SK-N-SH treated with all-trans-retinoic acid at 6 μM for 48 hours (cell line): ENCODE measurements around the gene JDP2.
"Not testable (repeated sequence)": the region's sequence is repeated elsewhere in the genome, so short reads cannot be mapped to it uniquely, and the experiment has no call there.

Experiments used
- ATAC-seq: fragments of 200-7000 bp; cut with Tn5 transposase; 3 replicates; pipeline ENCODE4 v1.9.1; 2020; ENCODE audit warnings: mild to moderate bottlenecking, moderate library complexity
- ARNTL ChIP-seq: fragments of 450-650 bp; formaldehyde crosslinking; IDR thresholded peaks from 2 replicates; pipeline ENCODE4 v1.5.0; 2020; ENCODE audit warnings: low read depth, mild to moderate bottlenecking, moderate library complexity, borderline replicate concordance
- BACH2 ChIP-seq: fragments of 250-450 bp; sonication (Bioruptor Pico); IDR thresholded peaks from 2 replicates; pipeline ENCODE4 v1.9.0; 2021; ENCODE audit warnings: mild to moderate bottlenecking, borderline replicate concordance
- CREB5 ChIP-seq: fragments of 250-450 bp; sonication (Bioruptor Pico); IDR thresholded peaks from 2 replicates; pipeline ENCODE4 v1.5.1; 2020; ENCODE audit warnings: low read depth, mild to moderate bottlenecking, moderate library complexity
- CSRNP3 ChIP-seq: fragments of 250-450 bp; sonication (Bioruptor Pico); IDR thresholded peaks from 2 replicates; pipeline ENCODE4 v1.5.1; 2021; ENCODE audit warnings: mild to moderate bottlenecking, moderate library complexity
- ESRRG ChIP-seq: fragments of 250-450 bp; sonication (Bioruptor Pico); IDR thresholded peaks from 2 replicates; pipeline ENCODE4 v1.6.1; 2021; ENCODE audit warnings: mild to moderate bottlenecking
- GLIS3 ChIP-seq: fragments of 250-450 bp; sonication (Bioruptor Pico); IDR thresholded peaks from 2 replicates; pipeline ENCODE4 v1.5.0; 2020; ENCODE audit warnings: mild to moderate bottlenecking, moderate library complexity
- OSR1 ChIP-seq: fragments of 250-450 bp; sonication (Bioruptor Pico); IDR thresholded peaks from 2 replicates; pipeline ENCODE4 v1.8.0; 2022; ENCODE audit warnings: moderate library complexity, mild to moderate bottlenecking, inconsistent platforms
- PATZ1 ChIP-seq: fragments of 250-450 bp; sonication (Bioruptor Pico); IDR thresholded peaks from 2 replicates; pipeline ENCODE4 v1.8.0; 2020; ENCODE audit warnings: mild to moderate bottlenecking, moderate library complexity, borderline replicate concordance
- POU6F1 ChIP-seq: fragments of 250-450 bp; sonication (Bioruptor Pico); IDR thresholded peaks from 2 replicates; pipeline ENCODE4 v1.8.0; 2021; ENCODE audit warnings: low read depth, mild to moderate bottlenecking, moderate library complexity, borderline replicate concordance
- PPARA ChIP-seq: fragments of 250-450 bp; sonication (Bioruptor Pico); IDR thresholded peaks from 2 replicates; pipeline ENCODE4 v1.5.0; 2020; ENCODE audit warnings: mild to moderate bottlenecking, borderline replicate concordance
- RARB ChIP-seq: fragments of 250-450 bp; sonication (Bioruptor Pico); IDR thresholded peaks from 2 replicates; pipeline ENCODE4 v1.8.0; 2021; ENCODE audit warnings: mild to moderate bottlenecking, moderate library complexity
- SNAI2 ChIP-seq: fragments of 250-450 bp; sonication (Bioruptor Pico); IDR thresholded peaks from 2 replicates; pipeline ENCODE4 v1.5.0; 2020; ENCODE audit warnings: mild to moderate bottlenecking, moderate library complexity
- TOX ChIP-seq: fragments of 250-450 bp; sonication (Bioruptor Pico); IDR thresholded peaks from 2 replicates; pipeline ENCODE4 v1.8.0; 2021; ENCODE audit warnings: mild to moderate bottlenecking, moderate library complexity, borderline replicate concordance
- TSHZ2 ChIP-seq: fragments of 250-450 bp; sonication (Bioruptor Pico); IDR thresholded peaks from 2 replicates; pipeline ENCODE4 v1.5.0; 2020; ENCODE audit warnings: mild to moderate bottlenecking, moderate library complexity
- ZC3H10 ChIP-seq: fragments of 250-450 bp; sonication (Bioruptor Pico); IDR thresholded peaks from 2 replicates; pipeline ENCODE4 v1.5.1; 2021; ENCODE audit warnings: mild to moderate bottlenecking, moderate library complexity
- ZFP3 ChIP-seq: fragments of 250-450 bp; sonication (Bioruptor Pico); IDR thresholded peaks from 2 replicates; pipeline ENCODE4 v1.5.0; 2020; ENCODE audit warnings: mild to moderate bottlenecking, moderate library complexity
- ZFP30 ChIP-seq: fragments of 450-650 bp; formaldehyde crosslinking; IDR thresholded peaks from 2 replicates; pipeline ENCODE4 v1.5.0; 2022; ENCODE audit warnings: mild to moderate bottlenecking, moderate library complexity
- ZNF565 ChIP-seq: fragments of 450-650 bp; formaldehyde crosslinking; conservative IDR thresholded peaks from 2 replicates; pipeline ENCODE4 v1.5.0; 2020; ENCODE audit warnings: low read depth, mild to moderate bottlenecking, moderate library complexity
- ZNF70 ChIP-seq: fragments of 450-650 bp; formaldehyde crosslinking; IDR thresholded peaks from 2 replicates; pipeline ENCODE4 v1.5.0; 2020; ENCODE audit warnings: mild to moderate bottlenecking, moderate library complexity
- ZNF8 ChIP-seq: fragments of 450-650 bp; formaldehyde crosslinking; IDR thresholded peaks from 2 replicates; pipeline ENCODE4 v1.5.0; 2020; ENCODE audit warnings: mild to moderate bottlenecking, moderate library complexity

The JDP2 gene

GRCh38 chr14:75383219-75383618, 44.6 kb upstream of the JDP2 start:
- ATAC-seq, result not testable (repeated sequence)

- no peak for ATAC-seq
Measured at GRCh38 chr14:75383721-75384120, 44.1 kb upstream of the JDP2 start.

GRCh38 chr14:75389679-75390078, 38.1 kb upstream of the JDP2 start:
- no peak for ATAC-seq
- TF ChIP-seq PATZ1, result no peak
- no peak for TF ChIP-seq ZC3H10 (CRISPR knock-in tag)
- TF ChIP-seq GLIS3, result no peak
- no peak for TF ChIP-seq ZNF70 (CRISPR knock-in tag)
- TF ChIP-seq ESRRG (CRISPR knock-in tag), result no peak
- no peak for TF ChIP-seq CSRNP3 (CRISPR knock-in tag)
- no peak for TF ChIP-seq ZFP3 (CRISPR knock-in tag)
- TF ChIP-seq RARB (CRISPR knock-in tag), result no peak
- no peak for TF ChIP-seq TSHZ2
- TF ChIP-seq ARNTL, result no peak
- TF ChIP-seq TOX (CRISPR knock-in tag), result no peak
- no peak for TF ChIP-seq PPARA (CRISPR knock-in tag)
- no peak for TF ChIP-seq ZNF565 (CRISPR knock-in tag)

More at GRCh38 chr14:75383721-75384120, 44.1 kb upstream of the JDP2 start:
- no peak for TF ChIP-seq ZNF565 (CRISPR knock-in tag)
- TF ChIP-seq ZFP30, result no peak
- no peak for TF ChIP-seq GLIS3
- no peak for TF ChIP-seq CREB5 (CRISPR knock-in tag)
- TF ChIP-seq POU6F1, result no peak
- TF ChIP-seq SNAI2, result no peak
- TF ChIP-seq ZFP3 (CRISPR knock-in tag), result no peak
- TF ChIP-seq CSRNP3 (CRISPR knock-in tag), result no peak
- TF ChIP-seq PATZ1, result no peak
- no peak for TF ChIP-seq ARNTL
- TF ChIP-seq OSR1, result no peak
- no peak for TF ChIP-seq ZNF8 (CRISPR knock-in tag)
- TF ChIP-seq PPARA (CRISPR knock-in tag), result no peak
- no peak for TF ChIP-seq BACH2 (CRISPR knock-in tag)
